Measurements from ENCODE around the gene CSNK1G1.
A peak's percentile ranks its signal among the peaks of the same experiment; 100 is the strongest.

Gene CSNK1G1

GRCh38 chr15:64369078-64369607, 13.2 kb upstream of the CSNK1G1 start:
- no peaks in the 10 kb centered on the region for H3F3A ChIP-seq (ENCODE audit: insufficient read depth, low read length)
- no peak overlapping the region for H3K9ac ChIP-seq (ENCODE audit: low read length)
- H4K20me1 ChIP-seq (ENCODE audit: insufficient read depth, low read length), result no peaks in the 10 kb centered on the region
- TF ChIP-seq EZH2 (IDR thresholded peaks at IDR 0.05; ENCODE audit: borderline replicate concordance, low read length), result no peak
- TF ChIP-seq CTCF (IDR thresholded peaks at IDR 0.05; ENCODE audit: low read length), result no peak
- H3K4me1 ChIP-seq (ENCODE audit: insufficient read depth, low read length, severe bottlenecking), result peaks cover 12% of the 10 kb centered on the region
- no peak overlapping the region for H3K4me2 ChIP-seq (ENCODE audit: low read length)
- H2AFZ ChIP-seq (ENCODE audit: low read length), result no peak overlapping the region
- H3K36me3 ChIP-seq (ENCODE audit: insufficient read depth, low read length), result peaks cover 38% of the 10 kb centered on the region
- H3K27ac ChIP-seq (ENCODE audit: low read depth, low read length, poor library complexity, severe bottlenecking), result no peak overlapping the region
- no peak overlapping the region for H3K4me3 ChIP-seq (ENCODE audit: low read depth, low read length, poor library complexity, severe bottlenecking)
- no peaks in the 10 kb centered on the region for H3K27me3 ChIP-seq (ENCODE audit: insufficient read depth, low read length)
- H3K9me3 ChIP-seq (ENCODE audit: low read length), result no peaks in the 10 kb centered on the region
- no peaks in the 10 kb centered on the region for H3K79me2 ChIP-seq (ENCODE audit: insufficient read depth, low read length)
- H3K9me2 ChIP-seq (ENCODE audit: low read depth, low read length), result no peaks in the 10 kb centered on the region

GRCh38 chr15:64361259-64361658, 5.3 kb upstream of the CSNK1G1 start:
- H3K4me1 ChIP-seq (ENCODE audit: insufficient read depth, low read length, severe bottlenecking), result peaks cover 8% of the 10 kb centered on the region
- 0 out of 2 replicates have a peak, but pooled peaks cover 5% of the 10 kb centered on the region for H3F3A ChIP-seq (ENCODE audit: insufficient read depth, low read length)
- no peak overlapping the region for H3K4me2 ChIP-seq (ENCODE audit: low read length)
- H2AFZ ChIP-seq (ENCODE audit: low read length), result no peak overlapping the region
- H3K79me2 ChIP-seq (ENCODE audit: insufficient read depth, low read length), result no peaks in the 10 kb centered on the region
- H3K9ac ChIP-seq (ENCODE audit: low read length), result no peak overlapping the region
- no peaks in the 10 kb centered on the region for H3K9me2 ChIP-seq (ENCODE audit: low read depth, low read length)
- no peak overlapping the region for H3K27ac ChIP-seq (ENCODE audit: low read depth, low read length, poor library complexity, severe bottlenecking)
- H3K9me3 ChIP-seq (ENCODE audit: low read length), result no peaks in the 10 kb centered on the region
- H3K4me3 ChIP-seq (ENCODE audit: low read depth, low read length, poor library complexity, severe bottlenecking), result no peak overlapping the region
- H4K20me1 ChIP-seq (ENCODE audit: insufficient read depth, low read length), result no peaks in the 10 kb centered on the region
- peaks cover 36% of the 10 kb centered on the region for H3K36me3 ChIP-seq (ENCODE audit: insufficient read depth, low read length)
- no peak for TF ChIP-seq CTCF (IDR thresholded peaks at IDR 0.05; ENCODE audit: low read length)
- TF ChIP-seq EZH2 (IDR thresholded peaks at IDR 0.05; ENCODE audit: borderline replicate concordance, low read length), result no peak
- H3K27me3 ChIP-seq (ENCODE audit: insufficient read depth, low read length), result no peaks in the 10 kb centered on the region

DNA sequence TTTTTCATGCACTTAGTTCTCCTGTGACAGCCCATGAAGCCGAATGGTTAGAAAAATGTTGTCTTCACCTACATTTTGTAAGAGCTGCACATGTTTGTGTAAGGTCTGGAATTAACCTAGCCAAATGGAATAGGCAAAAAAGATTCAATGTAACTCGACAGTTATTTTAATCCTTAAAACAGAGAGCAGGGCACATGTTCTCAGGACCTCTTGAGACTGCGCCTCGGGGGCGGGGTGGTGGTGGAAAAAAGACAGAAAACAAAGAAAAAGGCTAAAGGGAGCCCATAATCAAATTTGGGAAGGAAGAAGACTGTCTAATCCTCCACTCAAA, 702 bp upstream of the CSNK1G1 start:
- H3K9me3 ChIP-seq (ENCODE audit: low read length), result no peaks in the 10 kb centered on the region
- peaks cover 20% of the 10 kb centered on the region for H3K4me1 ChIP-seq (ENCODE audit: insufficient read depth, low read length, severe bottlenecking)
- TF ChIP-seq CTCF (IDR thresholded peaks at IDR 0.05; ENCODE audit: low read length) (no peak), EZH2 (IDR thresholded peaks at IDR 0.05; ENCODE audit: borderline replicate concordance, low read length) (no peak)
- 0 out of 2 replicates have a peak, but pooled peaks cover 5% of the 10 kb centered on the region for H3F3A ChIP-seq (ENCODE audit: insufficient read depth, low read length)
- no peaks in the 10 kb centered on the region for H3K27me3 ChIP-seq (ENCODE audit: insufficient read depth, low read length)
- H3K79me2 ChIP-seq (ENCODE audit: insufficient read depth, low read length), result peaks cover 19% of the 10 kb centered on the region
- H3K36me3 ChIP-seq (ENCODE audit: insufficient read depth, low read length), result peaks cover 9% of the 10 kb centered on the region; the same call in 1 of the 2 replicates
- H3K9ac ChIP-seq (ENCODE audit: low read length), result peak overlapping the region; percentile 45
- H3K4me2 ChIP-seq (ENCODE audit: low read length), result peak overlapping the region; percentile 94
- H3K9me2 ChIP-seq (ENCODE audit: low read depth, low read length), result no peaks in the 10 kb centered on the region
- peak overlapping the region; percentile 56 for H3K27ac ChIP-seq (ENCODE audit: low read depth, low read length, poor library complexity, severe bottlenecking)
- H4K20me1 ChIP-seq (ENCODE audit: insufficient read depth, low read length), result no peaks in the 10 kb centered on the region
- H3K4me3 ChIP-seq (ENCODE audit: low read depth, low read length, poor library complexity, severe bottlenecking), result peak overlapping the region; percentile 93
- H2AFZ ChIP-seq (ENCODE audit: low read length), result no peak overlapping the region

Data from OCI-LY1 (cell line).